Hindlimb muscle (tissue), 1 donor: ENCODE data around the gene CENPP. TPM values are rescaled to one million over a fixed set of nuclear protein-coding genes. Genes with fewer than 3 reads are reported as not detected.

Experiments used
- DNase-seq: peaks from one replicate; pipeline ENCODE4 v3.0.0-alpha.2; 2013
- polyA plus RNA-seq: library from polyadenylated mRNA; unstranded; fragments of 120-200 nt; gene quantifications from one replicate; pipeline ENCODE4 v1.2.1, GENCODE V29; 2013; ENCODE audit not compliant: insufficient read length

The CENPP gene
- polyA plus RNA-seq, 1 donor, result 4.9 TPM

DNA sequence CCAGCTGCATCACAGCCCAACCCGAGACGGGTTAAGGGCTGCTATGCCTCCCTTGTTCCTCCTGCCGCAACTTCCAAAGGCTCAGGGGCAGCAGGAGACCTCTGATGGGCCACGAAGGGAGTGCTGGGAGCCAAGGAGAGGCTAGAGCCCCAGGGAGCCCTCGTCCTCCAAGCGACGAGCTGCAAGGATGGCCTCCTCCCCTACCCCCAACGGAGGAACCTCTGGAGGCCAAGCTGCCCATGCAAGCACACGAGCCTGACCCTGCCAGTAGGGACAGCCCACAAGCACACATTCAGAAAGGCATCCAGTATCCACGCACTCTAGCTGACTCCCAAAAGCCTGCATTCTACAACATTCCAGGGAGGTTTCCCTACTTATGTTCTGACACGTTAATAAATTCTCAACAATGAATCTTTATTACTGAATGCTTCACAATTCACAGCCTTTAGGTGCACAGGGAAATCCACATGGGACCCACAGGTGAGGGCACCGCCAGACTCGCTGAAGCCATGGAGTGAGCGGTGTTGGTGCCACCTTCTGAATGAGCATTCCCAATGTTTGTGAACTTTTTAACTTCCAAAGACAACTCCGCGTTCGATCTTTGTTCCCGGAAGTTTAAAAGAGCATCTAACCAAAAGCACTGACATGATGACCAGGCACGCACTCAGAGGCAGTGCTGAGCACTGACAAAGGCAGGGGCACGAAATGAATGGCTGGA lies 315.5 kb downstream of the CENPP start:
- no peak for DNase-seq

- DNase-seq, result no peak
Observed at GRCh38 chr9:92642041-92642451, 316.3 kb downstream of the CENPP start.

- no peak for DNase-seq
Observed at GRCh38 chr9:92642564-92642963, 316.8 kb downstream of the CENPP start.

- no peak for DNase-seq
Observed at GRCh38 chr9:92644278-92644677, 318.5 kb downstream of the CENPP start.

DNA sequence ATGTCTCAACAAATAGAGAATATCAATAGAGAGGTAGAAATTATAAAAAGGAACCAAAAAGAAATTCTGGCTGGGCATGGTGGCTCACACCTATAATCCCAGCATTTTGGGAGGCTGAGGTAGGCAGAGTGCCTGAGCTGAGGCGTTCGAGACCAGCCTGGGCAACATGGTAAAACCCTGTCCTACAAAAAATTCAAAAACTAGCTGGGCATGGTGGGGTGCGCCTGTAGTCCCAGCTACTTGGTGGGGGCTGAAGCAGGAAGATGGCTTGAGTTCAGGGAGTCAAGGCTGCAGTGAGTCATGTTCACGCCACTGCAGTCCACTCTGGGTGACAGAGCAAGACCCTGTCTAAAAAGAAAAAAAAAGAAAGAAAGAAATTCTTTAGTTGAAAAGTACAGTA lies 319.3 kb downstream of the CENPP start:
- DNase-seq, result no peak

- no peak for DNase-seq
Observed at GRCh38 chr9:92647671-92648473, 322.1 kb downstream of the CENPP start.

- no peak for DNase-seq
Observed at GRCh38 chr9:92648474-92648971, 322.8 kb downstream of the CENPP start.

GRCh38 chr9:92649007-92649406 lies 323.3 kb downstream of the CENPP start:
- no peak for DNase-seq

- DNase-seq, result no peak
Observed at GRCh38 chr9:92650296-92650695, 324.5 kb downstream of the CENPP start.

DNA sequence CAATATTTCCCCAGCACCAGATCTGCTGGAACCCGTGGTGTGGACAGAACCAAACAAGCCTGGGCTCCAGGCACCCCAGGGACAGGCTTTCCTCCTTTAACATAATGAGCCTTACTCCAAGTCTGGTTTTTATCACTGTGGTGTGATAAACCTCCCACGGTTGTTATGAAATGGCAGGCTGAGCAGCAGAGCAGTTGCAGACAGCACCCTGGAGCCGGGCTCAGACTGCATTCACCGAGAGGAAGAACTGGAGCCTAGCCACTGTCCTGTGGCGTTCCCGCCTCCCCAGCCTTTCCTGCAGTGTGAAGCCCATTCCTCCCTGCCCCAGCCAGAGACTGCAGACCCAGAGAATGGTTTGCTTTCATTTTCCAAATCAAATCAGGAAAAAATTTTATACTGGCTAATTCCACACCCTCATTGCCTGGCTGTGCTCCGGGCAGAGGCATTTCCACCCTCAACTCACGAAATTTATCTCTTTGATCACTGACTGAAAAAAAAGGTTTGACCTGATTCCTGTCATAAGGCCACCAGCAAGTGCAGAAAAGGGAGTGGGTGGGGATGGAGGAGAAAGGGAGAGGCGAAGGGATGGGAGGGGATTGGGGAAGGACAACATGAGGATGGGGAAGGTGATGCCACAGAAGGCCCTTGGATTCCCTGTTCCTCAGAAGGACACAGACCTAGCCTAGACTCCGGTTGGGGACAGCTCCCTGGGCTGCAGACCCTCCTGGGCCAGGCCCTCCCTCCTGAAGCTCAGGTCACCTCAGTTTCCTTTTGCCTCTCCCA lies 325.3 kb downstream of the CENPP start:
- no peak for DNase-seq

DNA sequence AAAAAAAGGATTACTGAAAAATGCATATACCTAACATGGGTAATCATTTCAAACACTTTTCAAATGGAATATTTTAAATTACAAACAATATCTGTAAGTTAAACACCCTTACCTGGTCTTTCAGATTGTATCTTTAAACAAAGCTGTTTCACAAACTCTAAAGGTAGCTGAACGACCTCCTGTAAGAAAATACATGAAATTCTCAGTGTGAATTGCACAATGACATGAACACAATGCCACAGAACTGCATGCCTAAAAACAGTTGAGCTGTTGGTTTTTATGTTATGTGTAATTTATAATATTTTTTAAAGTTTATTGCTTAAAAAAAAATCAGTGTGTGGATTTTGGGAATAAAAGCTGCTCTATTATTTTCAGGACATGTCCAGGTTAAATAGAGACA lies 326.7 kb downstream of the CENPP start:
- no peak for DNase-seq

DNA sequence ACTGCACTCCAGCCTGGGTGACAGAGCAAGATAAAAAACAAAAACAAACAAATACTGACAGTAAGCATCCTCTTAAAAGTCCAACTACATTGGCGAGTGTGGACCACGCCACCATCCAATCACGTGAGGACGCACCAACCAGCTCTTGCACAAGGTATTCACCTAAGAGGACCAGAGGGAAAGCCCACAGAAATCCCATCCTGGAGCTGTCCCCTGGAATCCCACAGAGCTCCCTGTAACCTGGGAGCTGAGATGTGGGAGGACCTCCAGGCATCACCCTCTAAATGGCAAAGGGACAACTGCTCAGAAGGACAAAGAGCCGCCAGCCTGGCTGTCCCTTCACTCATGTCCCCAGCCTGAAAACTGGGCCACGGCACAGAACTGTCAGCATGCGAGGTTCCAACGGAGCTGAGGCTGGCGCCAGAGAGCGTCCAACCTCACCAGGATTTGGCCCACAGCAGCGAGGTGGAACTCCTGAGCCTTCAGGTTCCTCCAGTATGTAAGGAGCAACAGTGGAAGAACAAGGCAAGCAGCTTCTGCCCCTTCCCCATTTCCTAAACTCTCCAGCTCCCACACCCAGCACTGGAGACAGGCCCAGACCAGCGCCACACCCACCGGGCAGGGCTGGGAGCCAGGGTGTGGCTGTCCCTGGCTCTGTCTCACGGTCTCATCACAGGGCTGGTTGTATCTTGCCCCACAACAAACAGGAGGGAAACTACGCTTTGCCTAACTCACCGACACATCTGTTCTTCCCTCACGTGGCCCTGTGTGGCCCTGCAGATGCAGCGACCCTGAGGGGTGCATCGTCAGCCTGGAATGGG lies 328.9 kb downstream of the CENPP start:
- DNase-seq, result no peak

- no peak for DNase-seq
Observed at GRCh38 chr9:92655366-92655765, 329.6 kb downstream of the CENPP start.

DNA sequence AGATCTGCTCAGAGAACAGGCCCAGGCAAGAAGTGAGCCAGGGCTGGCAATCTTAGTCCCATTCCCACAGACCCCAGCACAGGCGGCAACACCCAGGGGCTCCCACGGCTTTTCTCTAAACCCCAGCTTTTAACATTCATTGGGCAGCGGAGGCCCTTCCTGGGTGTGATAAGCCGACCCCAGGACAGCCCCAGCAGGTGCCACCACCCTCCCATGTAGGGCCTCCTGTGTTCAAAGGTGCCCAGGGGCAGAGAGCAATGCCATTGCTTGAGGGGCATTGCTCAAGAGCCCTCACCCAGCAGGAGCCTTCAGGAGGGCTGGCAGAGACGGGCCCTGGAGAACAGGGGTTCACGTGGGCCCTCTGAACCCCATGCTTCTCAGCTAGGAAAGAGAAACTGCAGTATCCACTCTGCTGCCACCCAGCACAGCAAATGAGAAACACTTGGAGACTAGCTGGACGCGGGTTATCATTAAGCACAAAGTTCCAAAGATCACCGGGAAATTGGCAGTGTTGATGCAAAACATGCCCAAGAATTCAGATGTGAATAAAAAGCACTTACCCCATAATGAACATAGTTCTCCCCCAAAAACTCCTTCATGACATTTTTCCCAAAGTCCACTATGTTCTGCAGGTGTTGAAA lies 330.3 kb downstream of the CENPP start:
- no peak for DNase-seq

DNA sequence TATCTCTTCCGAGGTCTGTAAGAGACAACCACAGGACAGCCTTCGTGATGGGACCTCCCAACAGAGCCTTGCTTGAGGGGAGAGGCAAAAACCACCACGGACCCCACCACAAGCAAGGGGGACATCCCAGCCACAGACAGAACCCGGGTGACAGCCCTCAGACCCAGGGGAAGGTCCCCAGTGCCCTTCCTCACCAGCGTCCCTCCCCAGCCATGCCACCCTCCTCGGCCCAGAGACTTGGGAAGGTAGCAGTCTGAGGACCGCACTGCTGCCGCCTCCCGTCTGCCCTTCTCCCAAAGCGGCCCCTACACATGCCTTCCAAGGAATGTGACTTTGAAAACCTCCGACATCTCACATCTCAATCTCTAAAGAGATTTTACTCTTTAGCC lies 330.8 kb downstream of the CENPP start:
- DNase-seq, result no peak

- DNase-seq, result no peak
Observed at GRCh38 chr9:92657296-92658094, 331.7 kb downstream of the CENPP start.

GRCh38 chr9:92658176-92658575 lies 332.4 kb downstream of the CENPP start:
- no peak for DNase-seq

DNA sequence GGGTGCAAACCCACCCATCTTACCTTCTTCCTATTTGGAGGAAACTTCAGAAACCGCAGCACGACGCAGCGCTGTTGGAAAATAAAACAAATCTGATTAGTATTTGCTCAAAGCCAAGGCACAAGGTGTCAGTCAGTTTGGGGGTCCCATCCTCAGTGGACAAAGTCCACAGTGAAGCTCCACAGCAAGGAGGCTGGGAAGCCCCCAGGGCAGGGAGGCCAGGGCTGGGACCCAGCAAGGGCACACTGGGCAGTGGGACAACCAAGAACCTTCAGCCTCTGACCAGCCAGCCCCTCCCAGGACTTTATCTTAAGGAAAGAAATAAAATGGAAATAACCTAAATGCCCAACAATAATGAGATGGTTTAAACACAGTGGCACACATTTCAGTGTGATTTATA lies 332.9 kb downstream of the CENPP start:
- no peak for DNase-seq

DNA sequence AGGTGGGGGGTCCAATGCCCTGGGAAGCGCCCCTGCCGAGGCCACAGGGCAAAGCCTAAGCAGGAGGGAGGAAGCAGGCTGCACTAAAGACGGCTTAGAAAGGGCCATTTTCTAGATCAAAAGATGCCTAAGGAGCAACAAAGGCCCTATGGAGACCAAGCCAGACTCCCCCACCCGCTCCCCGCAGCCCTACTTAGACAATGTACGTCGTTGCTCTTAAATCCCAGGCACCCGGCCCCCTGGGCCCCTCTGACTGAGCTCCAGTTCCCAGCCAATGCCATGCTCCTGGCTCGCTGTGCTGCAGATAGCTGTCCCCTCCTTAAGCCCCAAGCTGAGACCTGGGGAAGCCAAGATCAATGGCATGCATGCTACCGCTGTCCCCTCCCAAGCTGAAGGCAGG lies 333.8 kb downstream of the CENPP start:
- no peak for DNase-seq

GRCh38 chr9:92660266-92660665 lies 334.5 kb downstream of the CENPP start:
- DNase-seq, result no peak

DNA sequence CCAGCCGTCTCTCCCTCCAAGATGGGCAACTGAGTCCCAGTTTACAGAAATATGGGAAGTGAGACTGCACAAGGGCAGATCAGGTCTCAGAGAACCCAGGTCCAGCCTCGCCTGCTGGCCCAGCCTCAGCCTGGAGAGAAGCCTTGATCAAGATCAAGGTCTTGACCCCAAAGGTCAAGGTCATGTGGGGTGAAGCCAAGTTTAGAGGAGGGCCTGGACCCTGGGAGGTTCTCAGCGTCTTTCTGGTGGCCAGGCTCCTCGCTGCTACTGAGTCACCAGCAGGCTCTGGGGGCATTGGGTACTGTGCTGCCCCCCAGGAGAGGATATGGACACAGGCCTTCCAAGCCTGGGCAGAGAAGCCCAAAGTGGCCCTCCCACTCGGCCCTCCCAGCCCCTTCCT lies 335.4 kb downstream of the CENPP start:
- DNase-seq, result no peak
